Thoracic aorta (tissue), 2 donors: Measurements from ENCODE around the gene NR1I3. TPM values are rescaled to one million over a fixed set of nuclear protein-coding genes. Genes with fewer than 3 reads are reported as not detected.

Experiments
- ATAC-seq: fragments of 150-250 bp; one replicate; pipeline ENCODE4 v1.8.0; 2017; ENCODE audit warnings: low read depth; ENCODE audit not compliant: insufficient number of reproducible peaks, low FRiP score
- DNase-seq: peaks from one replicate; pipeline ENCODE4 v3.0.0-alpha.2; 2020; ENCODE audit warnings: low spot score
- H3K27ac ChIP-seq, 2 donors: fragments of 200-600 bp; sonication (generic); 1 replicate in 1 of 2; 2 replicates in 1 of 2; pipeline ENCODE4 v1.5.1; 2016; ENCODE audit warnings: mild to moderate bottlenecking in 2 of 2, moderate library complexity in 2 of 2
- H3K27me3 ChIP-seq: fragments of 200-600 bp; sonication (generic); replicated peaks from 2 replicates; pipeline ENCODE4 v1.6.0; 2016; ENCODE audit warnings: mild to moderate bottlenecking; ENCODE audit not compliant: insufficient read depth
- H3K36me3 ChIP-seq: fragments of 200-600 bp; sonication (generic); one replicate; pipeline ENCODE4 v1.5.1; 2016
- H3K4me1 ChIP-seq, 2 donors: fragments of 200-600 bp; sonication (generic); 1 replicate in 1 of 2; 2 replicates in 1 of 2; pipeline versions ENCODE4 v1.5.1 to v1.6.0; 2016; ENCODE audit warnings: low read depth in 2 of 2, mild to moderate bottlenecking in 1 of 2; ENCODE audit not compliant: control insufficient read depth in 1 of 2
- H3K4me3 ChIP-seq: fragments of 200-600 bp; sonication (generic); 2 replicates; pipeline ENCODE4 v1.5.1; 2016; ENCODE audit warnings: mild to moderate bottlenecking
- H3K9me3 ChIP-seq: fragments of 200-600 bp; sonication (generic); 2 replicates; pipeline ENCODE4 v1.5.1; 2016
- CTCF ChIP-seq: fragments of 200-600 bp; sonication (generic); IDR thresholded peaks from one replicate; pipeline ENCODE4 v1.5.1; 2019; ENCODE audit warnings: antibody characterized with exemption
- total RNA-seq, 2 donors: library from RNA; depleted of rRNA; stranded (reverse); fragments of >200 nt; gene quantifications; one replicate each; pipeline versions ENCODE4 v1.1.0 to v1.2.3, GENCODE V29; 2016

The NR1I3 gene
- total RNA-seq, 2 donors from 2014 or later = not detected

- ATAC-seq = no peak
- Histone ChIP-seq H3K4me3 (no peak overlapping the region), H3K9me3 (no peaks in the 10 kb centered on the region), H3K36me3 (no peaks in the 10 kb centered on the region), H3K27me3 (no peaks in the 10 kb centered on the region), H3K4me1 (no peaks in the 10 kb centered on the region), H3K27ac (no peak overlapping the region)
- TF ChIP-seq CTCF = no peak
- no peak for DNase-seq
These were observed 27.3 kb upstream of the NR1I3 start for GRCh38 chr1:161265305-161265704.

- no peak for TF ChIP-seq CTCF
These were observed 23.5 kb upstream of the NR1I3 start for GRCh38 chr1:161261261-161262235.

GRCh38 chr1:161260376-161261260 is 22.6 kb upstream of the NR1I3 start:
- ATAC-seq = no peak
- Histone ChIP-seq H3K27me3 (peaks cover 9% of the 10 kb centered on the region), H3K4me1 (peaks cover 0 to 12% of the 10 kb centered on the region in 2 donors), H3K27ac (no peak overlapping the region), H3K36me3 (no peaks in the 10 kb centered on the region), H3K9me3 (peaks cover 13% of the 10 kb centered on the region), H3K4me3 (no peak overlapping the region)
- DNase-seq = no peak
- TF ChIP-seq CTCF = no peak

More at GRCh38 chr1:161261261-161262235, 23.5 kb upstream of the NR1I3 start:
- DNase-seq = no peak
- Histone ChIP-seq H3K27ac (no peak overlapping the region), H3K36me3 (no peaks in the 10 kb centered on the region), H3K4me1 (peaks cover 0 to 12% of the 10 kb centered on the region in 2 donors), H3K27me3 (peaks cover 9% of the 10 kb centered on the region), H3K9me3 (peaks cover 11% of the 10 kb centered on the region), H3K4me3 (no peak overlapping the region)
- ATAC-seq = no peak

GRCh38 chr1:161259765-161260164 is 21.8 kb upstream of the NR1I3 start:
- no peaks in the 10 kb centered on the region for H3K36me3 ChIP-seq
- H3K4me1 ChIP-seq = peaks cover 0 to 12% of the 10 kb centered on the region in 2 donors
- H3K27me3 ChIP-seq = peaks cover 9% of the 10 kb centered on the region
- no peak for DNase-seq
- H3K27ac ChIP-seq = no peak overlapping the region
- no peak overlapping the region for H3K4me3 ChIP-seq
- peaks cover 13% of the 10 kb centered on the region for H3K9me3 ChIP-seq
- ATAC-seq = no peak
- no peak for TF ChIP-seq CTCF

- Histone ChIP-seq H3K27ac (no peak overlapping the region), H3K4me3 (no peak overlapping the region)
These were observed 21.3 kb upstream of the NR1I3 start for GRCh38 chr1:161259345-161259702.

More at GRCh38 chr1:161259345-161259702, 21.3 kb upstream of the NR1I3 start:
- ATAC-seq (no peak), DNase-seq (no peak)
- Histone ChIP-seq H3K4me1 (peaks cover 0 to 12% of the 10 kb centered on the region in 2 donors), H3K9me3 (peaks cover 13% of the 10 kb centered on the region), H3K27me3 (peaks cover 9% of the 10 kb centered on the region), H3K36me3 (no peaks in the 10 kb centered on the region)
- TF ChIP-seq CTCF = no peak
